Measurements from ENCODE around the gene C2orf68. TPM values are rescaled to one million over a fixed set of nuclear protein-coding genes. Genes with fewer than 3 reads are reported as not detected.
A peak's percentile ranks its signal among the peaks of the same experiment; 100 is the strongest.

The C2orf68 gene
- total and polyA plus RNA-seq, 2 of the 13 experiments (the other 11 are each of a cell fraction or from before 2014, with no cell fraction given), result 47.1 to 77.4 TPM

- no peak for TF ChIP-seq ZNF639 (CRISPR knock-in tag; conservative IDR thresholded peaks at IDR 0.05)
- TF ChIP-seq ZNF772 (CRISPR knock-in tag; IDR thresholded peaks at IDR 0.05), result no peak; the same call in 1 of the 2 replicates
- TF ChIP-seq SALL1 (CRISPR knock-in tag; IDR thresholded peaks at IDR 0.05), result no peak
- TF ChIP-seq ONECUT2 (CRISPR knock-in tag; IDR thresholded peaks at IDR 0.05), result no peak
- TF ChIP-seq ZFP62 (CRISPR knock-in tag; IDR thresholded peaks at IDR 0.05), result no peak
- TF ChIP-seq ZFP90 (CRISPR knock-in tag; IDR thresholded peaks at IDR 0.05; ENCODE audit: borderline replicate concordance), result 0 out of 2 replicates have a peak, but pooled peaks have one; percentile 34
- TF ChIP-seq HNF1B (CRISPR knock-in tag; IDR thresholded peaks at IDR 0.05), result no peak
- no peak for TF ChIP-seq ELF1 (CRISPR knock-in tag; IDR thresholded peaks at IDR 0.05)
- TF ChIP-seq ZNF678 (CRISPR knock-in tag; IDR thresholded peaks at IDR 0.05), result no peak
- 0 out of 2 replicates have a peak, but pooled peaks have one; percentile 29 for TF ChIP-seq ARNT2 (CRISPR knock-in tag; IDR thresholded peaks at IDR 0.05; ENCODE audit: low read depth)
- no peak for TF ChIP-seq YEATS4 (CRISPR knock-in tag; IDR thresholded peaks at IDR 0.05; ENCODE audit: borderline replicate concordance)
- no peak for TF ChIP-seq LRRFIP1 (CRISPR knock-in tag; conservative IDR thresholded peaks at IDR 0.05)
- TF ChIP-seq ZNF264 (CRISPR knock-in tag; IDR thresholded peaks at IDR 0.05), result no peak
- no peak for TF ChIP-seq MIER3 (CRISPR knock-in tag; IDR thresholded peaks at IDR 0.05; ENCODE audit: borderline replicate concordance)
- TF ChIP-seq ARID3A (IDR thresholded peaks at IDR 0.05; ENCODE audit: low read depth, low read length), result no peak
- TF ChIP-seq MAZ (IDR thresholded peaks at IDR 0.05; ENCODE audit: borderline replicate concordance, low read depth, low read length), result no peak
- TF ChIP-seq MAZ (CRISPR knock-in tag; IDR thresholded peaks at IDR 0.05; ENCODE audit: low read depth), result 0 out of 2 replicates have a peak, but pooled peaks have one; percentile 31
- no peak for TF ChIP-seq ZFP91 (CRISPR knock-in tag; IDR thresholded peaks at IDR 0.05; ENCODE audit: borderline replicate concordance)
- TF ChIP-seq U2AF1 (optimal IDR thresholded peaks at IDR 0.05; ENCODE audit: low read depth, low read length), result no peak
These were observed 34.8 kb downstream of the C2orf68 start (continued) for GRCh38 chr2:85577063-85577385.
